Posterior vena cava (tissue), 2 donors: Measurements from ENCODE around the gene SLC9A5. TPM values are rescaled to one million over a fixed set of nuclear protein-coding genes. Genes with fewer than 3 reads are reported as not detected.

Experiments
- DNase-seq: peaks from one replicate; pipeline ENCODE4 v3.0.0-alpha.2; 2020; ENCODE audit warnings: low spot score
- intact Hi-C, 2 donors: fragments of 100-400 bp; cut with DNase I; formaldehyde crosslinking; loops; one replicate each; pipeline versions ENCODE4 v1.14.1 to v1.14.2; 2022 to 2023
- long read RNA-seq, 2 donors: library from polyadenylated mRNA; unstranded; transcript quantifications; one replicate each; pipeline ENCODE4 v2.0.0, GENCODE V29; 2020 to 2021
- total RNA-seq, 2 donors: library from RNA; stranded (reverse); fragmentation: NEBNext Ultra II Directional; extraction: Animal tissue kit (Norgen Biotek cat#: 25700); gene quantifications; one replicate each; pipeline ENCODE4 v1.2.1, GENCODE V29; 2021
- donor health status: DM: yes; HTN: yes; CAD: no.
- donor health status: DM: yes; HTN: yes; CAD: no.

Gene SLC9A5
- total RNA-seq: 1 to 10 TPM in 1 of 2 donors, under 1 TPM in 1; 0.57 to 1.1 TPM
- long read RNA-seq, donor 1, partial matches to known transcripts: 0 of 1 reads
- long read RNA-seq, donor 1, other reads (novel, unspliced or antisense): 1 of 1 reads
- long read RNA-seq, donor 2, partial matches to known transcripts: 0 of 1 reads
- long read RNA-seq, donor 2, other reads (novel, unspliced or antisense): 1 of 1 reads

- DNase-seq: no peak
- intact Hi-C loops: no loop called here
Observed at GRCh38 chr16:67248401-67249177, at the start of gene SLC9A5. SLC9A5 (plus strand) TSS chr16:67248979; CDS start chr16:67249015, 36 bp downstream.

GRCh38 chr16:67199011-67199807 is 49.6 kb upstream of the SLC9A5 start, which contains the start of gene ELMO3:
ELMO3 (plus strand) TSS chr16:67199131; CDS start chr16:67199327, 196 bp downstream.
- DNase-seq: no peak

GRCh38 chr16:67199808-67200198 is 49.0 kb upstream of the SLC9A5 start:
- intact Hi-C loops: no loop called here
- no peak for DNase-seq

More at GRCh38 chr16:67199011-67199807, 49.6 kb upstream of the SLC9A5 start, which contains the start of gene ELMO3:
- intact Hi-C loops: no loop called here

GRCh38 chr16:67200491-67200890 is 48.3 kb upstream of the SLC9A5 start:
- intact Hi-C loops: no loop called here
- DNase-seq: no peak

GRCh38 chr16:67201411-67202345 is 47.1 kb upstream of the SLC9A5 start:
- no peak for DNase-seq
- intact Hi-C loops: no loop called here

GRCh38 chr16:67202426-67202825 is 46.4 kb upstream of the SLC9A5 start:
- intact Hi-C loops: no loop called here
- no peak for DNase-seq

GRCh38 chr16:67202956-67203493 is 45.8 kb upstream of the SLC9A5 start:
- intact Hi-C loops: no loop called here
- DNase-seq: no peak

GRCh38 chr16:67204076-67204475 is 44.7 kb upstream of the SLC9A5 start:
- intact Hi-C loops: no loop called here
- no peak for DNase-seq

GRCh38 chr16:67206129-67206837 is 42.5 kb upstream of the SLC9A5 start:
- intact Hi-C loops: no loop called here
- DNase-seq: no peak

- intact Hi-C loops: no loop called here
- DNase-seq: no peak
Observed at GRCh38 chr16:67206838-67207248, 41.9 kb upstream of the SLC9A5 start.

GRCh38 chr16:67207249-67208091 is 41.3 kb upstream of the SLC9A5 start:
- no peak for DNase-seq
- intact Hi-C loops: no loop called here

- no peak for DNase-seq
- intact Hi-C loops: no loop called here
Observed at GRCh38 chr16:67208154-67208896, 40.5 kb upstream of the SLC9A5 start.

- intact Hi-C loops: no loop called here
- DNase-seq: no peak
Observed at GRCh38 chr16:67209565-67209964, 39.2 kb upstream of the SLC9A5 start.

- intact Hi-C loops: no loop called here
- DNase-seq: no peak
Observed at GRCh38 chr16:67210069-67210937, 38.5 kb upstream of the SLC9A5 start.

- no peak for DNase-seq
- intact Hi-C loops: no loop called here
Observed at GRCh38 chr16:67211674-67212073, 37.1 kb upstream of the SLC9A5 start.

GRCh38 chr16:67212766-67213165 is 36.0 kb upstream of the SLC9A5 start:
- intact Hi-C loops: no loop called here
- DNase-seq: no peak
